Endothelial cell of umbilical vein (primary cell): ENCODE measurements around the gene CFAP300. TPM values are rescaled to one million over a fixed set of nuclear protein-coding genes. Genes with fewer than 3 reads are reported as not detected.

Source experiments
- BruUV-seq: library from RNA; stranded (reverse); fragments of 400-500 nt; replicated peaks from 2 replicates; lab custom pipeline; 2021; lab: Mats Ljungman, UMichigan
- CTCF ChIA-PET: fragments of 300-600, 350-600 bp; sonication (Branson Sonifier 250); formaldehyde crosslinking; loops from one replicate; lab custom pipeline; 2021; ENCODE audit warnings: antibody characterized with exemption, inconsistent platforms; lab: Charles Lee
- POLR2A ChIA-PET: fragments of 300-600, 350-600 bp; sonication (Branson Sonifier 250); formaldehyde crosslinking; loops from one replicate; lab custom pipeline; 2021; ENCODE audit warnings: antibody characterized with exemption, inconsistent platforms; lab: Charles Lee
- DNase-seq: peaks from one replicate; pipeline ENCODE4 v3.0.0-alpha.2; 2011; ENCODE audit warnings: low read depth, low spot score
- FAIRE-seq: peaks from 2 replicates; lab custom pipeline; 2011; peaks lifted over from hg19 to GRCh38; lab: Jason Lieb, UNC
- H2AFZ ChIP-seq: 2 replicates; pipeline ENCODE4 v1.6.0; 2012; ENCODE audit warnings: low read depth, low read length, control low read depth, inconsistent platforms
- H3K27ac ChIP-seq: 2 replicates; pipeline ENCODE4 v1.5.1; 2011; ENCODE audit warnings: low read depth, mild to moderate bottlenecking, control low read depth, low read length, moderate library complexity; ENCODE audit not compliant: insufficient read depth
- H3K27me3 ChIP-seq, 2 experiments: 2 replicates each; pipeline versions ENCODE4 v1.6.0 to v1.6.1; 2011; ENCODE audit warnings: low read length in 2 of 2, mixed read lengths in 1 of 2; ENCODE audit not compliant: control insufficient read depth in 2 of 2, insufficient read depth in 2 of 2
- H3K36me3 ChIP-seq, 2 experiments: 2 replicates in 1 of 2; 3 replicates in 1 of 2; pipeline ENCODE4 v1.5.1; 2011; ENCODE audit warnings: low read length in 2 of 2, mild to moderate bottlenecking in 1 of 2, moderate library complexity in 1 of 2; ENCODE audit not compliant: control insufficient read depth in 2 of 2, insufficient read depth in 2 of 2; ENCODE audit errors: extremely low read depth in 1 of 2
- H3K4me1 ChIP-seq: 3 replicates; pipeline ENCODE4 v1.5.1; 2011; ENCODE audit warnings: mild to moderate bottlenecking, low read length; ENCODE audit not compliant: control insufficient read depth, insufficient read depth; ENCODE audit errors: extremely low read depth
- H3K4me2 ChIP-seq: 2 replicates; pipeline ENCODE4 v1.6.1; 2011; ENCODE audit warnings: low read length, control low read depth, mixed read lengths; ENCODE audit not compliant: insufficient read depth
- H3K4me3 ChIP-seq, 3 experiments: fragments of 200-600 bp in 1 of 3; sonication (generic), shearing (Covaris generic) in 1 of 3; replicated peaks in 1 of 3; 2 replicates each; pipeline ENCODE4 v1.5.1; 2011 to 2016; ENCODE audit warnings: control low read depth in 3 of 3, low read length in 3 of 3, mild to moderate bottlenecking in 2 of 3, inconsistent platforms in 1 of 3, low read depth in 1 of 3, moderate library complexity in 1 of 3; ENCODE audit not compliant: insufficient read depth in 1 of 3
- H3K79me2 ChIP-seq: 2 replicates; pipeline ENCODE4 v1.6.0; 2012; ENCODE audit warnings: low read length, inconsistent platforms; ENCODE audit not compliant: control insufficient read depth, insufficient read depth
- H3K9ac ChIP-seq: replicated peaks from 2 replicates; pipeline ENCODE3; 2011; ENCODE audit warnings: low read length, control low read depth; ENCODE audit not compliant: insufficient read depth; ENCODE audit errors: extremely low read depth
- H3K9me1 ChIP-seq: replicated peaks from 3 replicates; pipeline ENCODE4 v1.6.0; 2011; ENCODE audit warnings: mild to moderate bottlenecking, low read length; ENCODE audit not compliant: control insufficient read depth, insufficient read depth; ENCODE audit errors: extremely low read depth
- H3K9me3 ChIP-seq: replicated peaks from 2 replicates; pipeline ENCODE4 v1.5.1; 2012; ENCODE audit warnings: low read length, inconsistent platforms; ENCODE audit not compliant: control insufficient read depth, insufficient read depth
- H4K20me1 ChIP-seq: replicated peaks from 2 replicates; pipeline ENCODE3; 2011; ENCODE audit warnings: mild to moderate bottlenecking, low read length; ENCODE audit not compliant: control insufficient read depth, insufficient read depth; ENCODE audit errors: extremely low read depth
- EZH2 ChIP-seq: IDR thresholded peaks from 2 replicates; pipeline ENCODE4 v1.6.1; 2012; ENCODE audit warnings: borderline replicate concordance, low read depth, mild to moderate bottlenecking, moderate library complexity, low read length, inconsistent platforms; ENCODE audit not compliant: severe bottlenecking
- FOS ChIP-seq: IDR thresholded peaks from 2 replicates; pipeline ENCODE4 v1.6.1; 2011; ENCODE audit warnings: mild to moderate bottlenecking, low read length, moderate library complexity, borderline replicate concordance; ENCODE audit not compliant: insufficient read depth
- JUN ChIP-seq: IDR thresholded peaks from 2 replicates; pipeline ENCODE4 v1.6.1; 2011; ENCODE audit warnings: borderline replicate concordance, low read depth; ENCODE audit not compliant: insufficient read length, insufficient read depth
- MYC ChIP-seq: IDR thresholded peaks from one replicate; pipeline ENCODE4 v1.6.1; 2011; ENCODE audit warnings: mild to moderate bottlenecking, low read depth, low read length
- POLR2A ChIP-seq: IDR thresholded peaks from 2 replicates; pipeline ENCODE4 v1.6.1; 2012; ENCODE audit warnings: low read depth, mild to moderate bottlenecking, control low read depth, low read length
- dilution Hi-C: fragments of 300-500 bp; cut with MboI; formaldehyde crosslinking; loops from one replicate; pipeline ENCODE4 v1.15.0; 2019; ENCODE audit warnings: low sequenced_read_pairs; ENCODE audit not compliant: extremely low pct_ligation_motif_present
- intact Hi-C: fragments of 100-400 bp; cut with micrococcal nuclease; formaldehyde crosslinking; loops from one replicate; pipeline ENCODE4 v1.10.0; 2022
- polyA plus RNA-seq, 4 experiments: library from polyadenylated mRNA; depleted of rRNA in 3 of 4; stranded (reverse) in 3 of 4; unstranded in 1 of 4; fragments of >200 nt; gene quantifications; 2 replicates each; pipeline versions ENCODE4 v1.2.1 to v1.2.3, GENCODE V29; 2011 to 2012; ENCODE audit warnings: missing spikeins in 1 of 4
- total RNA-seq: library from RNA; stranded (reverse); gene quantifications from 2 replicates; pipeline ENCODE4 v1.2.3, GENCODE V29; 2021
- TF ChIP-seq, protein P1 (sequence below): IDR thresholded peaks from 2 replicates; pipeline ENCODE4 v1.6.1; 2011; ENCODE audit not compliant: insufficient read depth, insufficient read length
- TF ChIP-seq, protein P2 (sequence below), 2 donors: IDR thresholded peaks; 1 replicate in 1 of 2; 2 replicates in 1 of 2; pipeline ENCODE4 v1.5.1; 2011; ENCODE audit warnings: low read length in 2 of 2, mild to moderate bottlenecking in 2 of 2, moderate library complexity in 2 of 2, control low read depth in 1 of 2, inconsistent platforms in 1 of 2, low read depth in 1 of 2; ENCODE audit not compliant: insufficient read depth in 1 of 2; ENCODE audit errors: extremely low read depth in 1 of 2

CFAP300 gene
- total and polyA plus RNA-seq, 2 donors (not counting 3 experiments of a cell fraction or from before 2014, with no cell fraction given) = 0.07 TPM; not detected in 1

DNA sequence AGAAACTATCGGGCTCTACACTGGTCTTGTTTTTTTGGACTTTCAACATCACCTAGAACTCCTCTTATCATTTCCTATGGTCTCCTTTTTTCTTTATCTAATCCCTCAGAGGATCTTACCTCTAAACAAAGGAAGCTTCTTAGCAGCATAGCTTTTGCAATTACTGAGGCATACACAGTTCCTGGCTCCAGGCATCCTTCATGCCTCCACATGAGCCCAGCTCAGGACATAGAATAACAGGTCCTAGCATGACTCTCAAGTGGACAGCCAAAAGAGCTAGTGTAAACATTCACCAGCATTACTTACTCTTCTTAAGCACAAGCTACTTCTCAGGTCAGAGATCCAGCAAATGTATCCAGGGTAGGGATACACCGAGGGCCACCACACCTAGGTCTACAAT lies 17.1 kb downstream of the CFAP300 start:
- intact Hi-C loops (no loop called here), dilution Hi-C loops (no loop called here)
- no peaks in the 10 kb centered on the region for H3K79me2 ChIP-seq
- no peaks in the 10 kb centered on the region for H3K9me1 ChIP-seq
- no peaks in the 10 kb centered on the region for H4K20me1 ChIP-seq
- no TSS peak for BruUV-seq
- H3K36me3 ChIP-seq = no peaks in the 10 kb centered on the region
- no peak overlapping the region for H3K4me3 ChIP-seq
- TF ChIP-seq EZH2 (no peak), POLR2A (no peak), JUN (no peak), MYC (no peak), FOS (no peak)
- TF ChIP-seq, protein P1, sequence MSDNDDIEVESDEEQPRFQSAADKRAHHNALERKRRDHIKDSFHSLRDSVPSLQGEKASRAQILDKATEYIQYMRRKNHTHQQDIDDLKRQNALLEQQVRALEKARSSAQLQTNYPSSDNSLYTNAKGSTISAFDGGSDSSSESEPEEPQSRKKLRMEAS = no peak
- TF ChIP-seq, protein P2, sequence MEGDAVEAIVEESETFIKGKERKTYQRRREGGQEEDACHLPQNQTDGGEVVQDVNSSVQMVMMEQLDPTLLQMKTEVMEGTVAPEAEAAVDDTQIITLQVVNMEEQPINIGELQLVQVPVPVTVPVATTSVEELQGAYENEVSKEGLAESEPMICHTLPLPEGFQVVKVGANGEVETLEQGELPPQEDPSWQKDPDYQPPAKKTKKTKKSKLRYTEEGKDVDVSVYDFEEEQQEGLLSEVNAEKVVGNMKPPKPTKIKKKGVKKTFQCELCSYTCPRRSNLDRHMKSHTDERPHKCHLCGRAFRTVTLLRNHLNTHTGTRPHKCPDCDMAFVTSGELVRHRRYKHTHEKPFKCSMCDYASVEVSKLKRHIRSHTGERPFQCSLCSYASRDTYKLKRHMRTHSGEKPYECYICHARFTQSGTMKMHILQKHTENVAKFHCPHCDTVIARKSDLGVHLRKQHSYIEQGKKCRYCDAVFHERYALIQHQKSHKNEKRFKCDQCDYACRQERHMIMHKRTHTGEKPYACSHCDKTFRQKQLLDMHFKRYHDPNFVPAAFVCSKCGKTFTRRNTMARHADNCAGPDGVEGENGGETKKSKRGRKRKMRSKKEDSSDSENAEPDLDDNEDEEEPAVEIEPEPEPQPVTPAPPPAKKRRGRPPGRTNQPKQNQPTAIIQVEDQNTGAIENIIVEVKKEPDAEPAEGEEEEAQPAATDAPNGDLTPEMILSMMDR (IDR thresholded peaks at IDR 0.05; ENCODE audit: extremely low read depth in 1 of 2, insufficient read depth in 1 of 2, low read depth in 1 of 2, low read length in 2 of 2) = no peak
- peaks cover 0 to 10% of the 10 kb centered on the region in 2 experiments for H3K27me3 ChIP-seq
- POLR2A ChIA-PET = no interaction called here
- H3K4me1 ChIP-seq = no peaks in the 10 kb centered on the region
- H3K4me2 ChIP-seq = no peak overlapping the region
- H3K9me3 ChIP-seq = no peaks in the 10 kb centered on the region
- H3K9ac ChIP-seq = no peak overlapping the region
- CTCF ChIA-PET = interaction anchor here (0.7 to 0.9 kb wide), 2 partner anchors 56 to 230 kb away, joined by 3 read pairs; no protein-coding TSS in a partner anchor
- H3K27ac ChIP-seq = no peak overlapping the region
- no peak overlapping the region for H2AFZ ChIP-seq
- DNase-seq (no peak), FAIRE-seq (no peak)
